A673 (cell line): ENCODE data around the gene CSRP3. TPM values are rescaled to one million over a fixed set of nuclear protein-coding genes. Genes with fewer than 3 reads are reported as not detected.

ENCODE experiments used
- BruUV-seq: library from RNA; stranded (reverse); fragments of 400-500 nt; replicated peaks from 2 replicates; lab custom pipeline; 2021; lab: Mats Ljungman, UMichigan
- CTCF ChIA-PET: fragments of 300-600 bp; sonication (Branson Sonifier 250); formaldehyde crosslinking; loops from one replicate; lab custom pipeline; 2022; ENCODE audit warnings: antibody characterized with exemption; lab: Charles Lee
- POLR2A ChIA-PET: fragments of 300-600 bp; sonication (Branson Sonifier 250); formaldehyde crosslinking; loops from one replicate; lab custom pipeline; 2022; ENCODE audit warnings: antibody characterized with exemption; ENCODE audit not compliant: low non-redundant PET; lab: Charles Lee
- DNase-seq: peaks from one replicate; pipeline ENCODE4 v3.0.0-alpha.2; 2015; ENCODE audit warnings: low spot score
- H3K27ac ChIP-seq: fragments of 200-600 bp; sonication (generic); 2 replicates; pipeline ENCODE4 v1.5.1; 2016; ENCODE audit warnings: mixed run types, low read depth, mild to moderate bottlenecking, mixed read lengths, antibody characterized with exemption, low read length; ENCODE audit not compliant: poor library complexity, severe bottlenecking
- H3K27me3 ChIP-seq: fragments of 200-600 bp; sonication (generic); replicated peaks from 2 replicates; pipeline ENCODE4 v1.6.1; 2017; ENCODE audit warnings: mixed run types, low read depth, mild to moderate bottlenecking, mixed read lengths, antibody characterized with exemption, low read length; ENCODE audit not compliant: insufficient read depth, poor library complexity
- H3K36me3 ChIP-seq: fragments of 200-600 bp; sonication (generic); 2 replicates; pipeline ENCODE4 v1.6.1; 2016; ENCODE audit warnings: mixed run types, mild to moderate bottlenecking, mixed read lengths, antibody characterized with exemption, low read length; ENCODE audit not compliant: insufficient read depth, poor library complexity, severe bottlenecking
- H3K4me1 ChIP-seq: fragments of 200-600 bp; sonication (generic); 2 replicates; pipeline ENCODE4 v1.6.1; 2017; ENCODE audit warnings: mixed run types, mild to moderate bottlenecking, mixed read lengths, antibody characterized with exemption, low read length; ENCODE audit not compliant: insufficient read depth, poor library complexity, severe bottlenecking
- H3K4me3 ChIP-seq: fragments of 200-600 bp; sonication (generic); 2 replicates; pipeline ENCODE4 v1.5.1; 2016; ENCODE audit warnings: low read depth, mixed run types, mild to moderate bottlenecking, mixed read lengths, low read length; ENCODE audit not compliant: poor library complexity, severe bottlenecking
- H3K9me3 ChIP-seq: fragments of 200-600 bp; sonication (generic); 2 replicates; pipeline ENCODE4 v1.6.1; 2016; ENCODE audit warnings: mixed run types, low read depth, mild to moderate bottlenecking, mixed read lengths, antibody characterized with exemption, low read length; ENCODE audit not compliant: poor library complexity, severe bottlenecking
- EZH2 ChIP-seq: fragments of 200-600 bp; sonication (generic); IDR thresholded peaks from 2 replicates; pipeline ENCODE4 v1.6.1; 2017; ENCODE audit warnings: borderline replicate concordance, low read depth, mild to moderate bottlenecking, mixed read lengths, antibody characterized with exemption, low read length; ENCODE audit not compliant: poor library complexity, severe bottlenecking
- intact Hi-C: fragments of 100-400 bp; cut with micrococcal nuclease; formaldehyde crosslinking; loops from one replicate; pipeline ENCODE4 v1.10.0; 2022; ENCODE audit not compliant: unreplicated experiment
- total RNA-seq: library from RNA; stranded (reverse); gene quantifications from 2 replicates; pipeline ENCODE4 v1.2.3, GENCODE V29; 2021
- TF ChIP-seq, protein P1 (sequence below): fragments of 300-800, 200-600 bp; sonication (generic); conservative IDR thresholded peaks from 2 replicates; pipeline ENCODE4 v1.5.1; 2017; ENCODE audit warnings: low read depth, mild to moderate bottlenecking, antibody characterized with exemption, low read length, moderate library complexity, mixed read lengths

The CSRP3 gene
- total RNA-seq, 1 experiment from 2014 or later = not detected

DNA sequence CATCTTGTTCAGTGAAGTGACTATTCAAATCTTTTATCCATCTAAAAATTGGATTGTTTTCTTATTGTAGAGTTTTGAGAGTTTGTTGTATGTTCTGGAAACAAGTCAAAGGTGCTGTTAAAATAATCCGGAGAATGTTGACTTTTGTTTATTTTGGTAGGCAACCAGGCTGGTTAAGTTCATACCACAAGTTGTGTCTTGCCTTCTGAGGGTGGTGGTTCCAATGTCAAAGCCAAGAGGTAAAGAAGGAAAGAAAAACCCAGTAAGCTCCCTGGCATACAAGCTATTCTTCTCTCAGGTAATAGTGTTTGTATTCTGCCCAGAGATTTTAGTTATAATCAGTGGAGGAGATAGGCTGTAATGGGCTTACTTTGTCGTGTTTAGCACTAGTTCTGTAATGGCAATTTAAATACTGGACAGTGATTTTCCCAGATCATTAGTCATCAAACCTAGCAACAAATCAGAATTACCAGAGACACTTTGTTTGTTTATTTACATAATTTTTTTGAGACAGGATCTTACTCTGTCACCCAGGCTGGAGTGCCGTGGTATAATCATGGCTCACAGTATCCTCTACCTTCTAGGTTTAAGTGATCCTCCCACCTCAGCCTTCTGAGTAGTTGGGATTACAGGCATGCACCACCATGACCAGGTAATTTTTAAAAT lies 15.1 kb upstream of the CSRP3 start:
- intact Hi-C loops = no loop called here
- Histone ChIP-seq H3K4me1 (no peaks in the 10 kb centered on the region), H3K27me3 (peaks cover 3% of the 10 kb centered on the region), H3K9me3 (no peaks in the 10 kb centered on the region), H3K36me3 (no peaks in the 10 kb centered on the region), H3K4me3 (no peak overlapping the region), H3K27ac (no peak overlapping the region)
- CTCF ChIA-PET = no interaction called here
- TF ChIP-seq, protein P1, sequence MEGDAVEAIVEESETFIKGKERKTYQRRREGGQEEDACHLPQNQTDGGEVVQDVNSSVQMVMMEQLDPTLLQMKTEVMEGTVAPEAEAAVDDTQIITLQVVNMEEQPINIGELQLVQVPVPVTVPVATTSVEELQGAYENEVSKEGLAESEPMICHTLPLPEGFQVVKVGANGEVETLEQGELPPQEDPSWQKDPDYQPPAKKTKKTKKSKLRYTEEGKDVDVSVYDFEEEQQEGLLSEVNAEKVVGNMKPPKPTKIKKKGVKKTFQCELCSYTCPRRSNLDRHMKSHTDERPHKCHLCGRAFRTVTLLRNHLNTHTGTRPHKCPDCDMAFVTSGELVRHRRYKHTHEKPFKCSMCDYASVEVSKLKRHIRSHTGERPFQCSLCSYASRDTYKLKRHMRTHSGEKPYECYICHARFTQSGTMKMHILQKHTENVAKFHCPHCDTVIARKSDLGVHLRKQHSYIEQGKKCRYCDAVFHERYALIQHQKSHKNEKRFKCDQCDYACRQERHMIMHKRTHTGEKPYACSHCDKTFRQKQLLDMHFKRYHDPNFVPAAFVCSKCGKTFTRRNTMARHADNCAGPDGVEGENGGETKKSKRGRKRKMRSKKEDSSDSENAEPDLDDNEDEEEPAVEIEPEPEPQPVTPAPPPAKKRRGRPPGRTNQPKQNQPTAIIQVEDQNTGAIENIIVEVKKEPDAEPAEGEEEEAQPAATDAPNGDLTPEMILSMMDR = no peak
- no peak for TF ChIP-seq EZH2
- POLR2A ChIA-PET = no interaction called here
- DNase-seq = no peak
- BruUV-seq = no TSS peak

DNA sequence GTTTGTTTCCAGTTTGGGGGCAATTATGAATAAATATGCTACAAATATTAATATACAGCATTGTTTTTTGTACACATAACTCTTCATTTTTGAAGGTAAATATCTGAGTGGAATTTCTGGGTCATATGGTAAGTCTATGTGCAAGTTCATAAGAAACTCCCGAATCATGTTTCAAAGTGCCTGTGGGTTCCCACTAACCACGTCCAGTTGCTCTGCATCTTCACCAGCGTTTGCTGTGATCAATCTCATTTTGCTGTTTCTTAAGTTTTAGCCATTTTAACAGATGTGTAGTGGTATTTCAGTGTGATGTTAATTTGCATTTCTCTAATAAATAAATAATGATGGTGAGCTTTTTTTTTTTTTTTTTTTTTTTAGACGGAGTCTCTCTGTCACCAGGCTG lies 14.2 kb upstream of the CSRP3 start:
- Histone ChIP-seq H3K27me3 (peaks cover 3% of the 10 kb centered on the region), H3K4me1 (no peaks in the 10 kb centered on the region), H3K27ac (no peak overlapping the region), H3K4me3 (no peak overlapping the region), H3K36me3 (no peaks in the 10 kb centered on the region), H3K9me3 (no peaks in the 10 kb centered on the region)
- BruUV-seq = no TSS peak
- TF ChIP-seq, protein P1 = no peak
- TF ChIP-seq EZH2 = no peak
- no peak for DNase-seq
- ChIA-PET CTCF (no interaction called here), POLR2A (no interaction called here)
- intact Hi-C loops = no loop called here

DNA sequence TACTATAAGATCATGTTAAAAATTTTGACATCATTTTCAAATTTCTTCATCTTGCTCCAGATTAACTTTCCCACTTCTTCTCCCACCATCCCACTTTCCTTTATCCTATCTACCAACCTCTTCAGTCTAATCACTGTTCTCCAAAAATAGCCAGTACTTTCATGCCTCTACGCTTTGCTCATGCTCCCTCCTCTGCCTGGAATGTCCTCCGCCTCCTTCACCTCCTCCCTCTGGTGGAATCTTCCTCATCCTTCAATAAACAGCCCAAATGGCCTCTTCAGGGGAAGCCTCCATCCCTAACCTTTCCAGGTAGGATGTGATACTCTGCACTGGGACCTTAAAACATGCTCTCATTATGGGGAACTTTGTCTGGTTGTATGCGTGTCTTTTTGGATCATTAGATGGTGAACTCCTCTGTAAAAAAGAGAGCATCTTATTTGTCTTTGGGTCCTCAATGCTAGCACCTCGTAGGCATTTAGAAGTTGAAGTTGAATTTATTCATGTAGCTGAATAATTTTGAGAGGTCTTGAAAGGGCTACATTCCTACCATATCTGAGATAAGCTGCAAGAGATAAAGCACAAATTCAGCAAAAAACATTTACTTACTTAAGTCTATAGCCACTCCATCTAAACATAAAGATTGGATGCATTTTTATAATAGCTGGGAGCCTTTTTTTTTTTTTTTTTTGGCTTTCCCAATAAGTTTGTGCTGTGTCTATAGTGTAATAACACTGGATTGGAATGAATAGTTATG lies 8.0 kb upstream of the CSRP3 start:
- Histone ChIP-seq H3K27me3 (peaks cover 23% of the 10 kb centered on the region), H3K27ac (no peak overlapping the region), H3K4me3 (no peak overlapping the region), H3K9me3 (no peaks in the 10 kb centered on the region), H3K4me1 (no peaks in the 10 kb centered on the region), H3K36me3 (no peaks in the 10 kb centered on the region)
- intact Hi-C loops = no loop called here
- no TSS peak for BruUV-seq
- ChIA-PET CTCF (no interaction called here), POLR2A (no interaction called here)
- TF ChIP-seq EZH2 = no peak
- TF ChIP-seq, protein P1 = no peak
- DNase-seq = no peak
